DOHH2 (cell line): ENCODE data around the gene RPS6KA2.
"Not testable (repeated sequence)": the region's sequence is repeated elsewhere in the genome, so short reads cannot be mapped to it uniquely, and the experiment has no call there.

Experiments
- H3F3A ChIP-seq: fragments of 200-600 bp; sonication (generic), shearing (Covaris generic); 2 replicates; pipeline ENCODE4 v1.6.0; 2016; ENCODE audit warnings: antibody characterized with exemption, mild to moderate bottlenecking; ENCODE audit not compliant: control insufficient read depth, insufficient read depth
- H3K27ac ChIP-seq: fragments of 200-600 bp; sonication (generic); 2 replicates; pipeline ENCODE4 v1.5.1; 2014; ENCODE audit warnings: low read depth, mild to moderate bottlenecking, low read length, moderate library complexity
- H3K27me3 ChIP-seq: fragments of 200-600 bp; sonication (generic); 2 replicates; pipeline ENCODE4 v1.6.1; 2014; ENCODE audit warnings: mild to moderate bottlenecking, low read length, mixed read lengths; ENCODE audit not compliant: control insufficient read depth
- H3K36me3 ChIP-seq: fragments of 200-600 bp; sonication (generic); 2 replicates; pipeline ENCODE4 v1.6.1; 2014; ENCODE audit warnings: mild to moderate bottlenecking, low read length, moderate library complexity, mixed read lengths; ENCODE audit not compliant: control insufficient read depth
- H3K4me1 ChIP-seq: fragments of 200-600 bp; sonication (generic); 2 replicates; pipeline ENCODE4 v1.6.1; 2014; ENCODE audit warnings: mild to moderate bottlenecking, low read length, mixed read lengths; ENCODE audit not compliant: control insufficient read depth
- H3K4me2 ChIP-seq: fragments of 200-600 bp; sonication (generic); 2 replicates; pipeline ENCODE4 v1.6.0; 2014; ENCODE audit warnings: mild to moderate bottlenecking, low read length, moderate library complexity
- H3K4me3 ChIP-seq: fragments of 200-600 bp; sonication (generic); 2 replicates; pipeline ENCODE4 v1.5.1; 2014; ENCODE audit warnings: mild to moderate bottlenecking, low read length, mixed read lengths
- H3K79me2 ChIP-seq: fragments of 200-600 bp; sonication (generic); 2 replicates; pipeline ENCODE4 v1.6.1; 2014; ENCODE audit warnings: mild to moderate bottlenecking, low read length, mixed read lengths; ENCODE audit not compliant: control insufficient read depth
- H3K9me2 ChIP-seq: fragments of 200-600 bp; sonication (generic); replicated peaks from 2 replicates; pipeline ENCODE4 v1.6.1; 2014; ENCODE audit warnings: mild to moderate bottlenecking, low read length, mixed read lengths; ENCODE audit not compliant: control insufficient read depth
- H3K9me3 ChIP-seq: fragments of 200-600 bp; sonication (generic); 2 replicates; pipeline ENCODE4 v1.6.1; 2014; ENCODE audit warnings: antibody characterized with exemption, low read length, mixed read lengths; ENCODE audit not compliant: control insufficient read depth, insufficient read depth
- H4K20me1 ChIP-seq: fragments of 200-600 bp; sonication (generic); 2 replicates; pipeline ENCODE4 v1.6.0; 2014; ENCODE audit warnings: low read depth, mild to moderate bottlenecking, antibody characterized with exemption, low read length, moderate library complexity; ENCODE audit not compliant: control insufficient read depth, insufficient read depth
- EZH2phosphoT487 ChIP-seq: fragments of 200-600 bp; sonication (generic); IDR thresholded peaks from 2 replicates; pipeline ENCODE4 v1.6.1; 2017; ENCODE audit warnings: borderline replicate concordance, mild to moderate bottlenecking, antibody characterized with exemption, low read length, moderate library complexity, mixed read lengths
- TF ChIP-seq, protein P1 (sequence below): fragments of 200-600 bp; sonication (generic); IDR thresholded peaks from one replicate; pipeline ENCODE4 v1.5.1; 2014; ENCODE audit warnings: antibody characterized with exemption, mild to moderate bottlenecking, low read depth, low read length; ENCODE audit not compliant: poor library complexity, severe bottlenecking

Gene RPS6KA2

DNA sequence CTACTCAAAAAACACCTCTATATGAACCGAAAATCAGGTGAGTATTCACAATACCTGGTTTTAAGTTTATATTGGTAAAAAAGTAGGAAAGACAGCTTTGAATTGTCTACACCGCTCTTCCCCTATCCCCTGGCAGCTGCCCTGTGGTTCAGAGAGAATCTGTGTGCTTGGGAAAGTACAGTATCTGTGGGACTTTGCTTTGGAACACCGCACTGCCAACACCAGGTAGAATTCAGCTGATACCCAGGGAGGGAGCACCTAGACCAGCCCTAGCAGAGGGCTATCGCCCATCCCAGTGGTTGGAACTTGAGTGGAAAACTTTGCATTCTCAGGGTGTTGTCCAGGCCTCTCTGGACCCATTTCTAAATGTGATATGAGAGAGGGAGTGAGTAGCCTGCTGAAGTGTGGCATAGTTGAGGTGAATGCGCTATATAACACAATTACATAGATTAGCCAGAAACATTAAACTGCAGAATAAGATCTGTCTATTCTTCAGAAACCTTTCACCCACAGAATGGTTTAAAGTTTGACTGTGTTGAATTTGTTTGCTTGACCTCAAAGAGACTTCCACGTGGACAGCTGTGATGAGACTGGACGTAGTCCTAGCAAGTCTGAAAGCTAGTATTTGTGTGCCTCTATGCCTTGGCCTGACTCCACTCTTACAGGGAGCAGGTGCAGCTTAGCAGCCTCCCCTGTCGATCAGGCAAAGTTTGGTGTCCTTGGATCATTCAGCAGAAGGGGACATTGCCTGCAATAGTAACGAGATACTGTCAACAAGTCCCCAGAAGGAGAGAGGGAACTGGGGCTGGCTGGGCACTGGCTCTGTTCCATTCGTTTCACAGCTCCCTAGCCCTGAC, 232.8 kb downstream of the RPS6KA2 start:
- no peak overlapping the region for H3K4me3 ChIP-seq
- TF ChIP-seq, protein P1, sequence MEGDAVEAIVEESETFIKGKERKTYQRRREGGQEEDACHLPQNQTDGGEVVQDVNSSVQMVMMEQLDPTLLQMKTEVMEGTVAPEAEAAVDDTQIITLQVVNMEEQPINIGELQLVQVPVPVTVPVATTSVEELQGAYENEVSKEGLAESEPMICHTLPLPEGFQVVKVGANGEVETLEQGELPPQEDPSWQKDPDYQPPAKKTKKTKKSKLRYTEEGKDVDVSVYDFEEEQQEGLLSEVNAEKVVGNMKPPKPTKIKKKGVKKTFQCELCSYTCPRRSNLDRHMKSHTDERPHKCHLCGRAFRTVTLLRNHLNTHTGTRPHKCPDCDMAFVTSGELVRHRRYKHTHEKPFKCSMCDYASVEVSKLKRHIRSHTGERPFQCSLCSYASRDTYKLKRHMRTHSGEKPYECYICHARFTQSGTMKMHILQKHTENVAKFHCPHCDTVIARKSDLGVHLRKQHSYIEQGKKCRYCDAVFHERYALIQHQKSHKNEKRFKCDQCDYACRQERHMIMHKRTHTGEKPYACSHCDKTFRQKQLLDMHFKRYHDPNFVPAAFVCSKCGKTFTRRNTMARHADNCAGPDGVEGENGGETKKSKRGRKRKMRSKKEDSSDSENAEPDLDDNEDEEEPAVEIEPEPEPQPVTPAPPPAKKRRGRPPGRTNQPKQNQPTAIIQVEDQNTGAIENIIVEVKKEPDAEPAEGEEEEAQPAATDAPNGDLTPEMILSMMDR, result no peak
- no peak for TF ChIP-seq EZH2phosphoT487
- H3K79me2 ChIP-seq, result no peaks in the 10 kb centered on the region
- H3K9me3 ChIP-seq, result no peaks in the 10 kb centered on the region
- peaks cover 5% of the 10 kb centered on the region for H3K4me1 ChIP-seq
- no peaks in the 10 kb centered on the region for H4K20me1 ChIP-seq
- no peak overlapping the region for H3K27ac ChIP-seq
- H3K9me2 ChIP-seq, result no peaks in the 10 kb centered on the region
- H3F3A ChIP-seq, result no peaks in the 10 kb centered on the region
- H3K36me3 ChIP-seq, result no peaks in the 10 kb centered on the region
- no peaks in the 10 kb centered on the region for H3K27me3 ChIP-seq
- H3K4me2 ChIP-seq, result no peak overlapping the region

DNA sequence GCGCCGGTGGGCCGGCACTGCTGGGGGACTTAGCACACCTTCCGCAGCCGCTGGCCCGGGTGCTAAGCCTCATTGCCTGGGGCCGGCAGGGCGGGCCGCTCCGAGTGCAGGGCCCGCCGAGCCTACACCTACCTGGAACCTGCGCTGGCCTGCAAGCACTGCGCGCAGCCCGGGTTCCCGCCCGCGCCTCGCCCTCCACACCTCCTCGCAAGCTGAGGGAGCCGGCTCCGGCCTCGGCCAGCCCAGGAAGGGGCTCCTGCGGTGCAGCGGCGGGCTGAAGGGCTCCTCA, 233.6 kb downstream of the RPS6KA2 start:
- Histone ChIP-seq H3K36me3 (no peaks in the 10 kb centered on the region), H3K27me3 (no peaks in the 10 kb centered on the region), H3K4me2 (no peak overlapping the region), H3F3A (no peaks in the 10 kb centered on the region), H3K4me3 (no peak overlapping the region), H3K4me1 (peaks cover 5% of the 10 kb centered on the region), H3K27ac (no peak overlapping the region), H3K9me3 (no peaks in the 10 kb centered on the region), H3K79me2 (no peaks in the 10 kb centered on the region), H3K9me2 (no peaks in the 10 kb centered on the region), H4K20me1 (no peaks in the 10 kb centered on the region)
- TF ChIP-seq EZH2phosphoT487, result no peak
- TF ChIP-seq, protein P1, result no peak

DNA sequence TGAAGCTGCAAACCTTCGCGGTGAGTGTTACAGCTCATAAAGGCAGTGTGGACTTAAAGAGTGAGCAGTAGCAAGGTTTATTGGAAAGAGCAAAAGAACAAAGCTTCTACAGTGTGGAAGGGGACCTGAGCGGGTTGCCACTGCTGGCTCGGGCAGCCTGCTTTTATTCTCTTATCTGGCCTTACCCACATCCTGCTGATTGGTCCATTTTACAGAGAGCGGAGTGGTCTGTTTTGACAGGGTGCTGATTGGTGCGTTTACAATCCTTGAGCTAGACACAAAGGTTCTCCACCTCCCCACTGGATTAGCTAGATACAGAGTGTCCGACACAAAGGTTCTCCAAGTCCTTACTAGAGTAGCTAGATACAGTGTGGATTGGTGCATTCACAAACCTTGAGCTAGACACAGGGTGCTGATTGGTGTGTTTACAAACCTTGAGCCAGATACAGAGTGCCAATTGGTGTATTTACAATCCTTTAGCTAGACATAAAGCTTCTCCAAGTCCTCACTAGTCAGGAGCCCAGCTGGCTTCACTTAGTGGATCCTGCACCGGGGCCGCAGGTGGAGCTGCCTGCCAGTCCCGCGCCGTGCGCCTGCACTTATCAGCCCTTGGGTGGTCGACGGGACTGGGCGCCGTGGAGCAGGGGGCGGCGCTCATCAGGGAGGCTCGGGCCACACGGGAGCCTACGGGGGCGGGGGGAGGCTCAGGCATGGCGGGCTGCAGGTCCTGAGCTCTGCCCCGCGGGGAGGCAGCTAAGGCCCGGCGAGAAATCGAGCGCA, 234.1 kb downstream of the RPS6KA2 start:
- H3K4me3 ChIP-seq, H3K36me3 ChIP-seq, H3K79me2 ChIP-seq, H3K27ac ChIP-seq, H3F3A ChIP-seq, H3K4me2 ChIP-seq, H3K9me2 ChIP-seq, H3K4me1 ChIP-seq, H4K20me1 ChIP-seq, H3K27me3 ChIP-seq, H3K9me3 ChIP-seq: not testable (repeated sequence)

DNA sequence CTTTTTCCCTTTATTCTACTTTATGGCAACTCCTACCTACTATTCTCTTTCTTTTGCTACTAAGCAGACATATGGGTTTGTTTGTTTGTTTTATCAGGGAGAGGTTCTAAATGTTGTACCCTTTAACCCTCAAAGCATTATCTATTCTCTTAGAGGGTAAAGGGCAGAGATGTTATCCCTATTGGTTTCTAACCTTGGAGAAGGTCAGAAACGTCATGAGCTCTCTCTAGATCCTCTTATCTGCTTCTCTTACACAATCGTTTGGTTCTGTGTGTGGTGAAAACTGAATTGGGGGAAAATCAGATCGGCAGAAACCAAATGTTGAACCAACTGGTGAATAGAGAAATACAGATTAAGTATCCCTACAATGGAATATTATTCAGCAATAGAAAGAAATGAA, 237.9 kb downstream of the RPS6KA2 start:
- no peak overlapping the region for H3K4me2 ChIP-seq
- H3F3A ChIP-seq, result no peaks in the 10 kb centered on the region; the same call in 1 of the 2 replicates
- no peak overlapping the region for H3K4me3 ChIP-seq
- no peaks in the 10 kb centered on the region for H3K27me3 ChIP-seq
- no peaks in the 10 kb centered on the region for H4K20me1 ChIP-seq
- H3K27ac ChIP-seq, result no peak overlapping the region
- H3K9me2 ChIP-seq, result no peaks in the 10 kb centered on the region
- TF ChIP-seq, protein P1, result no peak
- TF ChIP-seq EZH2phosphoT487, result no peak
- H3K4me1 ChIP-seq, result peaks cover 6% of the 10 kb centered on the region
- peaks cover 7% of the 10 kb centered on the region for H3K79me2 ChIP-seq
- H3K9me3 ChIP-seq, result no peaks in the 10 kb centered on the region
- 0 out of 2 replicates have a peak, but pooled peaks cover 3% of the 10 kb centered on the region for H3K36me3 ChIP-seq
